H1 (cell line): Measurements from ENCODE around the gene CDK19. TPM values are rescaled to one million over a fixed set of nuclear protein-coding genes. Genes with fewer than 3 reads are reported as not detected.

Source experiments
- CTCF ChIA-PET: fragments of 300-600 bp; sonication (Branson Sonifier 250); formaldehyde crosslinking; loops from one replicate; lab custom pipeline; 2021; ENCODE audit not compliant: partially characterized antibody; lab: Charles Lee
- POLR2A ChIA-PET: fragments of 300-600 bp; sonication (Branson Sonifier 250); formaldehyde crosslinking; loops from one replicate; lab custom pipeline; 2021; ENCODE audit warnings: inconsistent platforms; ENCODE audit not compliant: partially characterized antibody; lab: Charles Lee
- DNase-seq, 2 experiments: peaks; one replicate each; pipeline versions ENCODE4 v3.0.0 to v3.0.0-alpha.2; 2010 to 2022; ENCODE audit warnings: low spot score in 2 of 2, low read depth in 1 of 2, mixed read lengths in 1 of 2
- FAIRE-seq: peaks from 2 replicates; lab custom pipeline; 2011; peaks lifted over from hg19 to GRCh38; lab: Jason Lieb, UNC
- H2AFZ ChIP-seq: 2 replicates; pipeline ENCODE4 v1.8.1; 2012; ENCODE audit warnings: low read length, inconsistent platforms
- H2AK5ac ChIP-seq: 2 replicates; pipeline ENCODE4 v1.6.1; 2013; ENCODE audit warnings: low read depth, low read length
- H2BK120ac ChIP-seq: replicated peaks from 2 replicates; pipeline ENCODE3; 2013; ENCODE audit warnings: low read depth, low read length, inconsistent platforms
- H2BK12ac ChIP-seq: 2 replicates; pipeline ENCODE4 v1.6.1; 2013; ENCODE audit warnings: low read depth, low read length
- H2BK15ac ChIP-seq: 2 replicates; pipeline ENCODE4 v1.6.1; 2013; ENCODE audit warnings: low read length
- H2BK20ac ChIP-seq: 2 replicates; pipeline ENCODE4 v1.6.1; 2013; ENCODE audit warnings: low read length
- H2BK5ac ChIP-seq: 2 replicates; pipeline ENCODE4 v1.6.1; 2013; ENCODE audit warnings: low read depth, low read length
- H3K14ac ChIP-seq: 2 replicates; pipeline ENCODE4 v1.6.1; 2013; ENCODE audit warnings: inconsistent platforms; ENCODE audit not compliant: insufficient read length
- H3K18ac ChIP-seq: 2 replicates; pipeline ENCODE4 v1.6.1; 2013; ENCODE audit warnings: low read length; ENCODE audit errors: extremely low read depth
- H3K23ac ChIP-seq: 2 replicates; pipeline ENCODE4 v1.6.1; 2013; ENCODE audit warnings: inconsistent platforms; ENCODE audit not compliant: insufficient read length
- H3K23me2 ChIP-seq: 2 replicates; pipeline ENCODE4 v1.6.1; 2013; ENCODE audit warnings: low read depth, low read length
- H3K27ac ChIP-seq: 2 replicates; pipeline ENCODE4 v1.6.1; 2011; ENCODE audit warnings: low read depth, low read length, inconsistent platforms
- H3K27me3 ChIP-seq, 4 experiments: replicated peaks in 1 of 4; 1 replicate in 1 of 4; 2 replicates in 3 of 4; pipeline versions ENCODE4 v1.6.1 to v1.8.1; 2011 to 2013; ENCODE audit warnings: low read length in 3 of 4, mild to moderate bottlenecking in 3 of 4, inconsistent platforms in 2 of 4, mixed read lengths in 2 of 4, moderate library complexity in 1 of 4; ENCODE audit not compliant: control insufficient read depth in 3 of 4, insufficient read depth in 3 of 4; ENCODE audit errors: extremely low read depth in 1 of 4
- H3K36me3 ChIP-seq, 4 experiments: 2 replicates each; pipeline versions ENCODE4 v1.6.1 to v1.8.1; 2011 to 2013; ENCODE audit warnings: mild to moderate bottlenecking in 4 of 4, low read length in 3 of 4, moderate library complexity in 2 of 4, control low read depth in 1 of 4, inconsistent platforms in 1 of 4; ENCODE audit not compliant: insufficient read depth in 4 of 4, control insufficient read depth in 2 of 4
- H3K4ac ChIP-seq: replicated peaks from 2 replicates; pipeline ENCODE3; 2013; ENCODE audit warnings: low read length, low read depth, mixed read lengths, inconsistent platforms; ENCODE audit not compliant: insufficient read length
- H3K4me1 ChIP-seq, 4 experiments: replicated peaks in 1 of 4; 1 replicate in 1 of 4; 2 replicates in 3 of 4; pipeline versions ENCODE4 v1.6.1 to v1.8.1; 2011 to 2013; ENCODE audit warnings: low read length in 3 of 4, inconsistent platforms in 2 of 4, mixed read lengths in 1 of 4; ENCODE audit not compliant: insufficient read depth in 4 of 4, control insufficient read depth in 3 of 4
- H3K4me2 ChIP-seq, 2 experiments: 2 replicates each; pipeline versions ENCODE4 v1.6.1 to v1.8.1; 2011 to 2013; ENCODE audit warnings: low read depth in 2 of 2, low read length in 2 of 2, control low read depth in 1 of 2, inconsistent platforms in 1 of 2, mild to moderate bottlenecking in 1 of 2; ENCODE audit not compliant: insufficient read depth in 1 of 2
- H3K4me3 ChIP-seq, 4 experiments: fragments of 200-600, 300-600 bp in 1 of 4; sonication (generic), shearing (Covaris generic), sonication (Bioruptor Twin) in 1 of 4; 2 replicates each; pipeline versions ENCODE4 v1.5.1 to v1.8.1; 2011 to 2016; ENCODE audit warnings: low read length in 4 of 4, low read depth in 3 of 4, control low read depth in 2 of 4, inconsistent platforms in 2 of 4, mild to moderate bottlenecking in 2 of 4, mixed read lengths in 1 of 4, moderate library complexity in 1 of 4; ENCODE audit not compliant: insufficient read depth in 2 of 4; ENCODE audit errors: extremely low read depth in 1 of 4
- H3K56ac ChIP-seq: replicated peaks from 2 replicates; pipeline ENCODE3; 2013; ENCODE audit warnings: low read depth, mild to moderate bottlenecking, mixed read lengths, low read length, inconsistent platforms; ENCODE audit not compliant: insufficient read length
- H3K79me1 ChIP-seq: 2 replicates; pipeline ENCODE4 v1.6.1; 2013; ENCODE audit warnings: low read depth, low read length, control low read depth
- H3K79me2 ChIP-seq, 2 experiments: 2 replicates each; pipeline versions ENCODE4 v1.6.1 to v1.8.1; 2012 to 2013; ENCODE audit warnings: low read length in 2 of 2, mild to moderate bottlenecking in 2 of 2, inconsistent platforms in 1 of 2; ENCODE audit not compliant: insufficient read depth in 2 of 2, control insufficient read depth in 1 of 2
- H3K9ac ChIP-seq, 4 experiments: replicated peaks in 1 of 4; 1 replicate in 1 of 4; 2 replicates in 3 of 4; pipeline versions ENCODE4 v1.6.1 to v1.8.1; 2011 to 2013; ENCODE audit warnings: low read depth in 3 of 4, low read length in 3 of 4, control low read depth in 2 of 4, mild to moderate bottlenecking in 2 of 4, moderate library complexity in 2 of 4, inconsistent platforms in 1 of 4; ENCODE audit errors: extremely low read depth in 1 of 4
- H3K9me3 ChIP-seq, 2 experiments: 2 replicates each; pipeline versions ENCODE4 v1.6.1 to v1.8.1; 2012 to 2013; ENCODE audit warnings: mild to moderate bottlenecking in 2 of 2, moderate library complexity in 2 of 2, control low read depth in 1 of 2, inconsistent platforms in 1 of 2, low read depth in 1 of 2, low read length in 1 of 2, mixed read lengths in 1 of 2; ENCODE audit not compliant: insufficient read depth in 2 of 2
- H4K20me1 ChIP-seq, 2 experiments: replicated peaks in 1 of 2; 2 replicates each; pipeline versions ENCODE3 to v1.8.1; 2011 to 2013; ENCODE audit warnings: inconsistent platforms in 2 of 2, low read length in 2 of 2, mild to moderate bottlenecking in 1 of 2; ENCODE audit not compliant: insufficient read depth in 2 of 2, control insufficient read depth in 1 of 2
- H4K5ac ChIP-seq: 2 replicates; pipeline ENCODE4 v1.6.1; 2013; ENCODE audit warnings: low read length, low read depth, mixed read lengths, inconsistent platforms; ENCODE audit not compliant: insufficient read length
- H4K8ac ChIP-seq: 2 replicates; pipeline ENCODE4 v1.8.0; 2013; ENCODE audit warnings: mild to moderate bottlenecking, moderate library complexity, low read length, inconsistent platforms; ENCODE audit not compliant: insufficient read depth; ENCODE audit errors: extremely low read depth
- H4K91ac ChIP-seq: replicated peaks from 2 replicates; pipeline ENCODE3; 2013; ENCODE audit warnings: low read length, mixed read lengths, inconsistent platforms; ENCODE audit not compliant: insufficient read length
- GABPA ChIP-seq: IDR thresholded peaks from 2 replicates; pipeline ENCODE4 v1.6.1; 2011; ENCODE audit warnings: mild to moderate bottlenecking, low read length, moderate library complexity, borderline replicate concordance; ENCODE audit not compliant: insufficient read depth
- JUN ChIP-seq: IDR thresholded peaks from 2 replicates; pipeline ENCODE4 v1.6.1; 2011; ENCODE audit warnings: low read depth, mild to moderate bottlenecking, improper control_type of control experiment, low read length
- RAD21 ChIP-seq, 2 experiments: IDR thresholded peaks in 1 of 2; conservative IDR thresholded peaks in 1 of 2; 2 replicates each; pipeline ENCODE4 v1.6.1; 2011; ENCODE audit warnings: low read depth in 2 of 2, low read length in 2 of 2, improper control_type of control experiment in 1 of 2, inconsistent platforms in 1 of 2, mild to moderate bottlenecking in 1 of 2, moderate library complexity in 1 of 2
- RNF2 ChIP-seq: fragments of 200-900, 300-1000 bp; sonication (generic); IDR thresholded peaks from 2 replicates; pipeline ENCODE4 v1.7.1; 2016; ENCODE audit warnings: borderline replicate concordance, low read depth, mild to moderate bottlenecking, antibody characterized with exemption, low read length; ENCODE audit not compliant: poor library complexity, severe bottlenecking; ENCODE audit errors: missing control alignments
- SP4 ChIP-seq: IDR thresholded peaks from 2 replicates; pipeline ENCODE4 v1.6.1; 2012; ENCODE audit warnings: low read length, inconsistent platforms
- USF2 ChIP-seq: IDR thresholded peaks from 2 replicates; pipeline ENCODE4 v1.6.1; 2011; ENCODE audit warnings: low read length, improper control_type of control experiment
- ZNF274 ChIP-seq: IDR thresholded peaks from 2 replicates; pipeline ENCODE4 v1.7.0; 2012; ENCODE audit warnings: low read length, borderline replicate concordance; ENCODE audit errors: extremely low read depth
- WGBS, 2 experiments: shearing (Covaris generic) in 1 of 2; methylation state at CpG; one replicate each; pipeline versions ENCODE4 v1.1.6 to v1.1.7; 2013 to 2015; ENCODE audit warnings: low lambda C conversion rate in 2 of 2, mixed read lengths in 2 of 2, inconsistent platforms in 1 of 2, low coverage in 1 of 2, missing lambda C conversion rate in 1 of 2; ENCODE audit not compliant: insufficient replicate concordance in 2 of 2, insufficient coverage in 1 of 2, insufficient read length in 1 of 2; ENCODE audit errors: extremely low coverage in 1 of 2, missing lambda C conversion rate in 1 of 2; 5-methylcytosine and 5-hydroxymethylcytosine counted together
- polyA plus RNA-seq, 7 experiments: library from polyadenylated mRNA; depleted of rRNA in 3 of 7; stranded (reverse) in 5 of 7; unstranded in 2 of 7; fragments of >200 nt in 5 of 7; fragments of 200-250 nt in 2 of 7; gene quantifications; 1 replicate in 5 of 7; 2 replicates in 1 of 7; 4 replicates in 1 of 7; pipeline versions ENCODE4 v1.2.1 to v1.2.3, GENCODE V29; 2011 to 2013; ENCODE audit warnings: missing spikeins in 2 of 7, mixed read lengths in 2 of 7
- total RNA-seq: library from RNA; stranded (reverse); fragmentation: NEBNext Ultra II Directional; extraction: Animal tissue kit (Norgen Biotek cat#: 25700); gene quantifications from 2 replicates; pipeline ENCODE4 v1.2.1, GENCODE V29; 2021

The CDK19 gene
- total and polyA plus RNA-seq, 2 of the 8 experiments (the other 6 are each of a cell fraction or from before 2014, with no cell fraction given), result 4.9 to 12.6 TPM

GRCh38 chr6:110703010-110703905 lies 112.0 kb downstream of the CDK19 start:
- no peaks in the 10 kb centered on the region; the same call in 1 of the 2 replicates for H3K79me1 ChIP-seq
- ChIA-PET CTCF (interaction anchor here (0.8 to 1.2 kb wide), 2 partner anchors 13 to 21 kb away, joined by 3 read pairs; no protein-coding TSS in a partner anchor), POLR2A (no interaction called here)
- TF ChIP-seq RNF2 (no peak), JUN (no peak), SP4 (no peak), ZNF274 (no peak), RAD21 (IDR thresholded peaks at IDR 0.05 in 1 of 2, conservative IDR thresholded peaks at IDR 0.05 in 1 of 2; ENCODE audit: low read depth in 2 of 2, low read length in 2 of 2) (no peak), USF2 (no peak), GABPA (no peak)

More at GRCh38 chr6:110703010-110703905, 112.0 kb downstream of the CDK19 start:
- Histone ChIP-seq H4K20me1 (no peaks in the 10 kb centered on the region), H2AFZ (no peak overlapping the region), H3K9ac (no peak overlapping the region), H2BK15ac (no peak overlapping the region), H3K9me3 (no peaks in the 10 kb centered on the region), H2BK20ac (no peak overlapping the region), H4K91ac (no peak overlapping the region), H2BK12ac (no peak overlapping the region), H2BK5ac (no peak overlapping the region), H3K27me3 (no peaks in the 10 kb centered on the region), H4K8ac (no peak overlapping the region), H3K23ac (no peak overlapping the region), H3K4me1 (no peaks in the 10 kb centered on the region), H3K56ac (no peak overlapping the region), H3K36me3 (no peaks in the 10 kb centered on the region), H4K5ac (no peak overlapping the region), H2AK5ac (no peak overlapping the region), H3K4ac (no peak overlapping the region), H3K14ac (no peak overlapping the region), H3K23me2 (0 out of 2 replicates have a peak, but pooled peaks cover 2% of the 10 kb centered on the region), H3K4me2 (no peak overlapping the region), H2BK120ac (no peak overlapping the region), H3K18ac (no peak overlapping the region), H3K79me2 (no peaks in the 10 kb centered on the region), H3K4me3 (no peak overlapping the region), H3K27ac (no peak overlapping the region)
- no peak for FAIRE-seq
- 50% methylated on average over 2 of the region's 2 CpGs; no CpG with 5 or more reads in 1 of the 2 experiments for WGBS, 2 experiments
- DNase-seq, result no peak
